K562 (cell line): ENCODE results near the gene GFRA1. TPM values are rescaled to one million over a fixed set of nuclear protein-coding genes. Genes with fewer than 3 reads are reported as not detected.

Source experiments
- ATAC-seq: fragments of 200-7000 bp; cut with Tn5 transposase; 3 replicates; pipeline ENCODE4 v1.9.1; 2020; ENCODE audit warnings: moderate library complexity
- BruUV-seq: library from RNA; stranded (reverse); fragments of 400-500 nt; replicated peaks from 2 replicates; lab custom pipeline; 2021; lab: Mats Ljungman, UMichigan
- CTCF ChIA-PET: fragments of 300-600 bp; formaldehyde crosslinking; extraction: SDS; loops from one replicate; lab custom pipeline; 2021; ENCODE audit warnings: low intra/inter-chr PET ratio; lab: Yijun Ruan, JAX
- POLR2A ChIA-PET: fragments of 300-600, 350-650 bp; sonication (Branson Sonifier 250); formaldehyde crosslinking; extraction: SDS; loops from one replicate; lab custom pipeline; 2021; ENCODE audit warnings: antibody characterized with exemption, inconsistent platforms; lab: Yijun Ruan, JAX
- DNase-seq, 4 experiments: peaks; one replicate each; pipeline versions ENCODE4 v3.0.0 to v3.0.0-alpha.2; 2011 to 2018; ENCODE audit warnings: low spot score in 3 of 4, mixed read lengths in 3 of 4; ENCODE audit errors: extremely low read depth in 1 of 4
- FAIRE-seq: peaks from 2 replicates; lab custom pipeline; 2011; peaks lifted over from hg19 to GRCh38; lab: Jason Lieb, UNC
- H2AFZ ChIP-seq: 2 replicates; pipeline ENCODE4 v1.6.0; 2011; ENCODE audit warnings: low read depth, low read length, control low read depth, inconsistent platforms
- H3K27ac ChIP-seq: fragments of 200-600 bp; 3 replicates; pipeline ENCODE4 v1.8.0; 2011; ENCODE audit warnings: low read depth, mild to moderate bottlenecking, control low read depth, inconsistent platforms, low read length, moderate library complexity, mixed read lengths; ENCODE audit errors: extremely low read depth
- H3K27me3 ChIP-seq, 2 experiments: fragments of 300-600 bp in 1 of 2; 2 replicates in 1 of 2; 3 replicates in 1 of 2; pipeline versions ENCODE4 v1.6.0 to v1.8.0; 2011; ENCODE audit warnings: inconsistent platforms in 2 of 2, low read length in 2 of 2, mild to moderate bottlenecking in 1 of 2, mixed read lengths in 1 of 2, moderate library complexity in 1 of 2; ENCODE audit not compliant: control insufficient read depth in 2 of 2, insufficient read depth in 2 of 2
- H3K36me3 ChIP-seq: fragments of 300-600 bp; 3 replicates; pipeline ENCODE4 v1.8.0; 2011; ENCODE audit warnings: mild to moderate bottlenecking, low read length, inconsistent platforms; ENCODE audit not compliant: control insufficient read depth, insufficient read depth
- H3K4me1 ChIP-seq, 2 experiments: fragments of 200-600 bp in 1 of 2; replicated peaks in 1 of 2; 2 replicates in 1 of 2; 3 replicates in 1 of 2; pipeline versions ENCODE4 v1.5.1 to v1.8.0; 2011; ENCODE audit warnings: inconsistent platforms in 2 of 2, low read length in 2 of 2, mild to moderate bottlenecking in 1 of 2, mixed read lengths in 1 of 2, moderate library complexity in 1 of 2; ENCODE audit not compliant: control insufficient read depth in 2 of 2, insufficient read depth in 2 of 2
- H3K4me2 ChIP-seq: 2 replicates; pipeline ENCODE4 v1.6.1; 2011; ENCODE audit warnings: low read length, control low read depth, inconsistent platforms, mixed read lengths; ENCODE audit not compliant: insufficient read depth
- H3K4me3 ChIP-seq: fragments of 200-600 bp; sonication (generic), shearing (Covaris generic); 2 replicates; pipeline ENCODE4 v1.5.1; 2016; ENCODE audit warnings: control low read depth, inconsistent platforms
- H3K79me2 ChIP-seq: fragments of 200-600 bp; 3 replicates; pipeline ENCODE4 v1.8.0; 2011; ENCODE audit warnings: low read length, inconsistent platforms; ENCODE audit not compliant: control insufficient read depth, insufficient read depth
- H3K9ac ChIP-seq, 2 experiments: 2 replicates each; pipeline versions ENCODE4 v1.6.0 to v1.6.1; 2011; ENCODE audit warnings: low read depth in 2 of 2, low read length in 2 of 2, control low read depth in 1 of 2, inconsistent platforms in 1 of 2, mild to moderate bottlenecking in 1 of 2, mixed read lengths in 1 of 2; ENCODE audit not compliant: insufficient read depth in 1 of 2
- H3K9me1 ChIP-seq: one replicate; pipeline ENCODE4 v1.6.0; 2011; ENCODE audit warnings: inconsistent platforms, mild to moderate bottlenecking, low read length, moderate library complexity; ENCODE audit not compliant: control insufficient read depth, insufficient read depth
- H3K9me3 ChIP-seq: replicated peaks from 2 replicates; pipeline ENCODE4 v1.5.1; 2011; ENCODE audit warnings: low read depth, low read length, inconsistent platforms; ENCODE audit not compliant: control insufficient read depth, insufficient read depth
- H4K20me1 ChIP-seq: replicated peaks from 2 replicates; pipeline ENCODE4 v1.6.1; 2011; ENCODE audit warnings: low read length, inconsistent platforms, mixed read lengths; ENCODE audit not compliant: control insufficient read depth, insufficient read depth
- CBX3 ChIP-seq, 2 experiments: IDR thresholded peaks; 1 replicate in 1 of 2; 2 replicates in 1 of 2; pipeline ENCODE4 v1.6.1; 2012; ENCODE audit warnings: inconsistent platforms in 2 of 2, low read length in 2 of 2, borderline replicate concordance in 1 of 2, control low read depth in 1 of 2
- DLX4 ChIP-seq: fragments of 250-450 bp; sonication (Bioruptor Pico); IDR thresholded peaks from 2 replicates; pipeline ENCODE4 v1.6.1; 2021; ENCODE audit warnings: mild to moderate bottlenecking
- DMBX1 ChIP-seq: fragments of 250-450 bp; sonication (Bioruptor Pico); IDR thresholded peaks from 2 replicates; pipeline ENCODE4 v1.8.0; 2022; ENCODE audit warnings: inconsistent platforms, mild to moderate bottlenecking, moderate library complexity, borderline replicate concordance
- GMEB1 ChIP-seq: fragments of 250-450 bp; sonication (Bioruptor Pico); IDR thresholded peaks from 2 replicates; pipeline ENCODE4 v1.4.0; 2020; ENCODE audit warnings: mild to moderate bottlenecking
- HMGN3 ChIP-seq: IDR thresholded peaks from 2 replicates; pipeline ENCODE4 v1.6.1; 2011; ENCODE audit warnings: borderline replicate concordance, low read depth, mild to moderate bottlenecking, mixed read lengths, low read length; ENCODE audit not compliant: insufficient read length; ENCODE audit errors: extremely low read depth
- HOXB6 ChIP-seq: fragments of 250-450 bp; sonication (Bioruptor Pico); IDR thresholded peaks from 2 replicates; pipeline ENCODE4 v1.5.1; 2022; ENCODE audit warnings: mild to moderate bottlenecking, borderline replicate concordance
- KAT7 ChIP-seq: sonication (generic); formaldehyde crosslinking; IDR thresholded peaks from 2 replicates; pipeline ENCODE4 v1.8.0; 2022; ENCODE audit warnings: missing genetic modification reagents, mild to moderate bottlenecking, borderline replicate concordance
- THAP12 ChIP-seq: fragments of 250-450 bp; sonication (Bioruptor Pico); IDR thresholded peaks from 2 replicates; pipeline ENCODE4 v1.9.0; 2021; ENCODE audit warnings: mild to moderate bottlenecking, inconsistent platforms
- ZNF224 ChIP-seq: sonication (generic); formaldehyde crosslinking; IDR thresholded peaks from 2 replicates; pipeline ENCODE4 v1.8.0; 2022; ENCODE audit warnings: mild to moderate bottlenecking, missing genetic modification reagents
- ZNF280B ChIP-seq: fragments of 250-450 bp; sonication (Bioruptor Pico); IDR thresholded peaks from 2 replicates; pipeline ENCODE4 v1.5.1; 2021; ENCODE audit warnings: mild to moderate bottlenecking
- ZNF740 ChIP-seq, 3 experiments: fragments of 200-800 bp in 1 of 3; sonication (Bioruptor generic) in 1 of 3; sonication (generic) in 1 of 3; formaldehyde crosslinking in 1 of 3; IDR thresholded peaks; 2 replicates each; pipeline versions ENCODE4 v1.6.1 to v1.8.0; 2016 to 2022; ENCODE audit warnings: mild to moderate bottlenecking in 2 of 3, missing compliant biosample characterization in 2 of 3, missing genetic modification characterization in 2 of 3, missing genetic modification reagents in 1 of 3
- WGBS: fragments of 100-300 bp; shearing (Covaris generic); methylation state at CpG from one replicate; pipeline ENCODE4 v1.1.6; 2016; ENCODE audit warnings: low coverage, mixed read lengths; ENCODE audit not compliant: insufficient coverage; ENCODE audit errors: missing lambda C conversion rate; 5-methylcytosine and 5-hydroxymethylcytosine counted together
- in situ Hi-C: fragments of 300-500 bp; cut with MboI; formaldehyde crosslinking; loops from 4 replicates; pipeline ENCODE4 v1.15.0; 2018; ENCODE audit warnings: inconsistent platforms, mixed read lengths
- intact Hi-C: fragments of 100-400 bp; cut with micrococcal nuclease; formaldehyde crosslinking; loops from 2 replicates; pipeline ENCODE4 v1.14.2; 2022
- polyA plus RNA-seq, 8 experiments: library from polyadenylated mRNA; depleted of rRNA in 4 of 8; stranded (reverse) in 5 of 8; unstranded in 3 of 8; fragments of >200 nt; fragmentation: Nextera tagmentation in 2 of 8; fragmentation: Illumina TruSeq in 1 of 8; extraction: Ambion mirVana in 2 of 8; extraction: Trizol in 1 of 8; gene quantifications; 2 replicates each; pipeline versions ENCODE4 v1.2.1 to v1.2.3, GENCODE V29; 2011 to 2014; ENCODE audit warnings: inconsistent platforms in 1 of 8, missing spikeins in 1 of 8
- total RNA-seq, 7 experiments: library from RNA; depleted of rRNA in 6 of 7; stranded (reverse); fragments of >200 nt in 6 of 7; fragmentation: Illumina TruSeq in 2 of 7; extraction: Trizol in 2 of 7; gene quantifications; 2 replicates each; pipeline versions ENCODE4 v1.2.1 to v1.2.3, GENCODE V29; 2011 to 2021; ENCODE audit warnings: low replicate concordance in 1 of 7

GFRA1 gene
- total and polyA plus RNA-seq, 9 of the 15 experiments (the other 6 are each of a cell fraction or from before 2014, with no cell fraction given), result 0.04 TPM; not detected in 8

- 0% methylated on average over 5 of the region's 5 CpGs for WGBS
- Histone ChIP-seq H3K4me1 (no peaks in the 10 kb centered on the region), H3K27me3 (no peaks in the 10 kb centered on the region), H3K4me2 (no peak overlapping the region), H3K4me3 (no peak overlapping the region), H3K36me3 (no peaks in the 10 kb centered on the region), H3K27ac (no peak overlapping the region), H2AFZ (no peak overlapping the region), H3K79me2 (no peaks in the 10 kb centered on the region), H3K9ac (no peak overlapping the region), H3K9me3 (no peaks in the 10 kb centered on the region), H4K20me1 (no peaks in the 10 kb centered on the region), H3K9me1 (no peaks in the 10 kb centered on the region)
- intact Hi-C loops, result no loop called here
- ATAC-seq (no peak), FAIRE-seq (no peak), DNase-seq (no peak)
- in situ Hi-C loops, result no loop called here
- BruUV-seq, result no TSS peak
- POLR2A ChIA-PET, result no interaction called here
- TF ChIP-seq ZNF224 (CRISPR knock-in tag), result no peak
- TF ChIP-seq HMGN3, result no peak
- no peak for TF ChIP-seq ZNF740 (CRISPR knock-in tag; IDR thresholded peaks at IDR 0.05)
- TF ChIP-seq ZNF740 (tag; IDR thresholded peaks at IDR 0.05), result no peak
- no peak for TF ChIP-seq HOXB6 (CRISPR knock-in tag)
- no peak for TF ChIP-seq THAP12 (CRISPR knock-in tag)
- no peak for TF ChIP-seq CBX3 (IDR thresholded peaks at IDR 0.05; ENCODE audit: borderline replicate concordance in 1 of 2, low read length in 2 of 2)
- no peak for TF ChIP-seq GMEB1 (CRISPR knock-in tag)
- no peak for TF ChIP-seq KAT7 (CRISPR knock-in tag)
- no peak for TF ChIP-seq DLX4 (CRISPR knock-in tag)
- TF ChIP-seq ZNF280B (CRISPR knock-in tag), result no peak
- no peak for TF ChIP-seq DMBX1 (CRISPR knock-in tag)
- CTCF ChIA-PET, result no interaction called here
Measured at GRCh38 chr10:116156819-116157218, 116.2 kb downstream of the GFRA1 start.
